GM19372 (cell line): ENCODE measurements around the gene ACP4.

ENCODE experiments used
- ATAC-seq: cut with Tn5 transposase; IDR thresholded peaks from one replicate; pipeline ENCODE4 v1.9.1; 2021; ENCODE audit warnings: mild to moderate bottlenecking, low read depth, moderate library complexity; ENCODE audit not compliant: unreplicated experiment

ACP4 gene

DNA sequence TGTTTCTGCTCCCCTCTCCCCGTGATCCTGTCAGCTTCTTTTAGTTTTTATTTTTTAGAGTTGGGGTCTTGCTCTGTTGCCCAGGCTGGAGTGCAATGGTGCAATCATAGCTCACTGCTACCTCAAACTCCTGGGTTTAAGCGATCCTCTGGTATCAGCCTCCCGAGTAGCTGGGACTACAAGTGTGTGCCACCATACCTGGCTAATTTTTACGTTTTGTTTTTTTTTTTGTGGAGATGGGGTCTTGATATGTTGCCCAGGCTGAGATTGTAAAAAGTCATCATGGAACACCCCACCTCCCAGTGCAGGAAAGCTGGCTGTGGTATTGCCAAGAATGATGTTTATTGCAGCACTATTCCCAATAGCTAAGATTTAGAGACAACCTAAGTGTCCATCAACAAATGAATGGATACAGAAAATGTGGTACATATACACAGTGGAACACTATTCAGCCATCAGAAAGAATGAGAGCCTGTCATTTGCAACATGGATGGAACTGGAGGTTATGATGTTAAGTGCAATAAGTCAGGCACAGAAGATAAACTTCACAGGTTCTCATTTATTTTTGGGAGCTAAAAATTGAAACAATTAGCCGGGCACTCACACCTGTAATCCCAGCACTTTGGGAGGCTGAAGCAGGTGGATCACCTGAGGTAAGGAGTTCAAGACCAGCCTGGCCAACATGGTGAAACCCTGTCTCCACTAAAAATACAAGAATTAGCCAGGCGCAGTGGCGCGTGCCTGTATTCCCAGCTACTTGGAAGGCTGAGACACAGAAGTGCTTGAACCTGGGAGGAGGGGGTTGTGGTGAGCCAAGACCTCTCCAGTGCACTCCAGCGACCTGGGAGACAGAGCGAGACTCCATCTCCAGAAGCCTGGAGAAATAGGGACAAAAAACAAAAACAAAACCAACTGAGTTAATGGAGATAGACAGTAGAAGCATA lies 49.8 kb downstream of the ACP4 start:
- ATAC-seq, result no peak

DNA sequence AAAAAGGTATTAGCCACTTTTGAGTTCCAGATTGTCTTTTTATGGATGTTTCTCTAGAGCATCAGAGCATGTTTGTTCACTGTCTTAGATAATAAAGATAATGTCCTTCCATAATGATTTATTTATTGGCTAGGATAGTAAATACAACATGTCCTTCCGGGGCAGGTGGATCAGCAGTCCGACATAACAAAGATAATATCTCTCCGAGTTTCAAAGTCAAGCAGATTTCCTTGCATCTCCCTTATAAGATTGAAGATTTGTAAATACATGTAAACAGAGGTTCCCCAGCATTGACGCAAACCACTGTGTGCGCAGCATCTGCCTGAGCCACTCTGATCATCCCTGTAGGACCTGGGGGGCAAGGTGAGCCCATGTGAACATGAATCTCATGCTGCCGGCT lies 51.9 kb downstream of the ACP4 start:
- no peak for ATAC-seq

DNA sequence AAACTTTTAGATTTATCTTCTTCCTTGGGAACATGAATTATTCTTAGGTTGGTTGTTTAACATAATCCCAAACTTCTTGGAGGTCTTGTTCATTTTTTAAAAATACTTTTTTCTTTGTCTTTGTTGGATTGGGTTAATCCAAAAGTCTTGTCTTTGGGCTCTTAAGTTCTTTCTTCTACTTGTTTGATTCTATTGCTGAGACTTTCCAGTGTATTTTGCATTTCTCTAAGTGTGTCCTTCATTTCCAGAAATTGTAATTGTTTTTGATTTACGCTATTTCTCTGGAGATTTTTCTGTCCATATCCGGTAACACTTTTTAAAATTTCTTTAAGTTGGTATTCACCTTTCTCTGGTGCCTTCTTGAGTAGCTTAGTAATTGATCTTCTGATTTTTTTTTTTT lies 53.0 kb downstream of the ACP4 start:
- ATAC-seq, result no peak

- ATAC-seq, result no peak
These were observed 53.5 kb downstream of the ACP4 start for GRCh38 chr19:50843701-50844221.

- no peak for ATAC-seq
These were observed 54.2 kb downstream of the ACP4 start for GRCh38 chr19:50844296-50844935.
